Neutrophil (primary cell): ENCODE data around the gene NNT.

Experiments used
- H3K27ac ChIP-seq: fragments of 200-600 bp; sonication (generic); 2 replicates; pipeline ENCODE4 v1.5.1; 2016; ENCODE audit warnings: mild to moderate bottlenecking, moderate library complexity
- H3K27me3 ChIP-seq: fragments of 200-600 bp; sonication (generic); 2 replicates; pipeline ENCODE4 v1.6.0; 2016; ENCODE audit warnings: mild to moderate bottlenecking
- H3K36me3 ChIP-seq: fragments of 200-600 bp; sonication (generic); 2 replicates; pipeline ENCODE4 v1.5.1; 2017
- H3K4me1 ChIP-seq, 2 experiments: fragments of 200-600 bp in 1 of 2; sonication (generic) in 1 of 2; 1 replicate in 1 of 2; 2 replicates in 1 of 2; pipeline versions ENCODE4 v1.5.1 to v1.6.1; 2013 to 2016; ENCODE audit warnings: low read depth in 1 of 2, low read length in 1 of 2, mild to moderate bottlenecking in 1 of 2, moderate library complexity in 1 of 2; ENCODE audit not compliant: control insufficient read depth in 1 of 2, insufficient read depth in 1 of 2
- H3K4me3 ChIP-seq, 2 experiments: fragments of 200-600 bp in 1 of 2; sonication (generic) in 1 of 2; 1 replicate in 1 of 2; 2 replicates in 1 of 2; pipeline ENCODE4 v1.5.1; 2013 to 2016; ENCODE audit warnings: low read depth in 1 of 2, low read length in 1 of 2, mild to moderate bottlenecking in 1 of 2, moderate library complexity in 1 of 2
- H3K9me3 ChIP-seq: fragments of 200-600 bp; sonication (generic); 2 replicates; pipeline ENCODE4 v1.5.1; 2016
- TF ChIP-seq, protein P1 (sequence below): fragments of 200-600 bp; sonication (generic); IDR thresholded peaks from 2 replicates; pipeline ENCODE4 v1.5.1; 2016; ENCODE audit warnings: antibody characterized with exemption

Gene NNT

DNA sequence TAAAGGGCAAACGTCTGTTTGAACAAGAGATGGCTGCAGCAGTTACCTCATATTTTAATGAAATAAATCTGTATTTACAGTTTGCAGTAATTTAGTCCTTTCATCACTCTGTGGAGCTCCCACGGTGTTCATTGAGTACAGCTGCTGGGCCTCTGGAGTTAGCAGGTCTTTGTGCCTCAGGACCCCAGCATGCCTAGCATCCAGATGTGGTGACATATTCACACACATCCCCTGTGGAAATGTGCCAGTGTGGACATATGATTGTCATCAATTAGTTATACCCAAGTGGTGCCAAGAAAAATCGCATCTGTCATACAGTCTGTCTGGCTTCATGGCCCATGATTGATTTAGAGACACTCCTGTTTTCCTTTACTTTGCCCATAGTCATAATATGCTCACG, 77.3 kb downstream of the NNT start:
- Histone ChIP-seq H3K27ac (no peak overlapping the region), H3K27me3 (no peaks in the 10 kb centered on the region), H3K9me3 (no peaks in the 10 kb centered on the region), H3K36me3 (peaks cover 41% of the 10 kb centered on the region), H3K4me1 (no peaks in the 10 kb centered on the region), H3K4me3 (no peak overlapping the region)
- TF ChIP-seq, protein P1, sequence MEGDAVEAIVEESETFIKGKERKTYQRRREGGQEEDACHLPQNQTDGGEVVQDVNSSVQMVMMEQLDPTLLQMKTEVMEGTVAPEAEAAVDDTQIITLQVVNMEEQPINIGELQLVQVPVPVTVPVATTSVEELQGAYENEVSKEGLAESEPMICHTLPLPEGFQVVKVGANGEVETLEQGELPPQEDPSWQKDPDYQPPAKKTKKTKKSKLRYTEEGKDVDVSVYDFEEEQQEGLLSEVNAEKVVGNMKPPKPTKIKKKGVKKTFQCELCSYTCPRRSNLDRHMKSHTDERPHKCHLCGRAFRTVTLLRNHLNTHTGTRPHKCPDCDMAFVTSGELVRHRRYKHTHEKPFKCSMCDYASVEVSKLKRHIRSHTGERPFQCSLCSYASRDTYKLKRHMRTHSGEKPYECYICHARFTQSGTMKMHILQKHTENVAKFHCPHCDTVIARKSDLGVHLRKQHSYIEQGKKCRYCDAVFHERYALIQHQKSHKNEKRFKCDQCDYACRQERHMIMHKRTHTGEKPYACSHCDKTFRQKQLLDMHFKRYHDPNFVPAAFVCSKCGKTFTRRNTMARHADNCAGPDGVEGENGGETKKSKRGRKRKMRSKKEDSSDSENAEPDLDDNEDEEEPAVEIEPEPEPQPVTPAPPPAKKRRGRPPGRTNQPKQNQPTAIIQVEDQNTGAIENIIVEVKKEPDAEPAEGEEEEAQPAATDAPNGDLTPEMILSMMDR, result no peak

DNA sequence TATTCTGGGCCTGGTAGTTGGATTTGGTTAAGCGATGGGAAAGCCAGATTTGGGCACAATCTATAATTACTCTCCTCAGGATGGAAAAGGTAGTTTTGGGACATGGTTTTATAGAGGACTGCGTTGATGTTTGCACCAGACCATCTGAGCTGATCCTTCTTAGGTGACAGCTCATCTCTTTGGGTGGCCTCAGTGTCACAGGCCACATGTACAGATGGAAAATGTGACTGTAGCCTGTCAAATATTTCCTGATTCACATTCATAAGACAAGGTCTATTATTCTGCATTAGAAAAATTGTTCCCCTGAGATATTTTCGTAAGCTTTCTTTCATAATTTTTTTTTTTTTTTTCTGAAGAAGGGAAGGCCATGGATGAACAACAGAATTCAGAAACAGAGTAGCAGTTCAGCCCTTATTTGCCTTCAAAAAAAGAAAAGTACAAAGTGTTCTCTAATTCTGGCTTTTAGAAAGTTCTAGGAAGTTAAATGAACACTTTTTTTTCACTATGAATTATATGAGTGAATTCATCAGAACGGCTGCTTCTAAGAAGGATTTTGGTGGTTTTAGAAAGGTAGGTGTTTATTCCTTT, 81.0 kb downstream of the NNT start:
- TF ChIP-seq, protein P1, result no peak
- H3K4me3 ChIP-seq, result no peak overlapping the region
- H3K27me3 ChIP-seq, result no peaks in the 10 kb centered on the region

DNA sequence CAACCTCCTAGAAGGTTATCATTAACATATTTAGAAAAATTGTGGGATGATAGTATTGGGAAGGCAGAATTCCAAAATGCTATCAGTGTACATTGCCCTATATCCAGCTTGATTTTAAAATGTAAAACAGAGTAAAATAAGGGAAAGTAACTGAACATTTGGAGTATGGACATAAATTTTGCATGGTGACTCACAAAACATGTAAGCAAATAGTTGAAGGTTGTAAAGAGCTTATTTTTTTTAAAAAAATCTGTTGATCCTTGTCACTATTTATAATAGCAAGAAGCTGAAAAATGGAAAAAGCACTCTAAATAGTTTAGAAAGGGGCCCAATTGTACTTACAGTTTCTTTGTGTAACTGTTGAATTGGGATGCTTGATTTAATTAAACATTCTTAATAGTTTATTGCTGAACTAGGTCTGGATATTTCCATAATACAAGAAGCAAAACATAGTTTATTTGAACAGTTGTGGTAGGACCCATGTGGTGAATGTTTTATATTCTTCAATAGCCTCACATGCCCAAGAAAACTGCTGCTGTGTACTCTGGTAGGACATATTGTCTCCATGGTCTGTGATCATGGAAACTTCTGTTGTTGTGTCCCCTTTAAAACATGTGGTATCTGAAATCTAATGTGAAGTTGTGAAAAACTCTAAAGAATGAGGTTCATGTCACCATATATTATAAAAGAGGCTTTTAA, 82.4 kb downstream of the NNT start:
- H3K9me3 ChIP-seq, result no peaks in the 10 kb centered on the region
- H3K4me1 ChIP-seq, result no peaks in the 10 kb centered on the region
- H3K4me3 ChIP-seq, result no peak overlapping the region
- H3K36me3 ChIP-seq, result peaks cover 20% of the 10 kb centered on the region
- TF ChIP-seq, protein P1, result no peak
- H3K27ac ChIP-seq, result no peak overlapping the region
- no peaks in the 10 kb centered on the region for H3K27me3 ChIP-seq

More for the DNA sequence above, 81.0 kb downstream of the NNT start:
- Histone ChIP-seq H3K9me3 (no peaks in the 10 kb centered on the region), H3K36me3 (peaks cover 23% of the 10 kb centered on the region), H3K4me1 (no peaks in the 10 kb centered on the region), H3K27ac (no peak overlapping the region)

- Histone ChIP-seq H3K36me3 (peaks cover 9% of the 10 kb centered on the region), H3K4me1 (no peaks in the 10 kb centered on the region), H3K9me3 (no peaks in the 10 kb centered on the region), H3K4me3 (no peak overlapping the region), H3K27me3 (no peaks in the 10 kb centered on the region), H3K27ac (no peak overlapping the region)
- TF ChIP-seq, protein P1, result no peak
These were observed 84.3 kb downstream of the NNT start for GRCh38 chr5:43687275-43687674.

DNA sequence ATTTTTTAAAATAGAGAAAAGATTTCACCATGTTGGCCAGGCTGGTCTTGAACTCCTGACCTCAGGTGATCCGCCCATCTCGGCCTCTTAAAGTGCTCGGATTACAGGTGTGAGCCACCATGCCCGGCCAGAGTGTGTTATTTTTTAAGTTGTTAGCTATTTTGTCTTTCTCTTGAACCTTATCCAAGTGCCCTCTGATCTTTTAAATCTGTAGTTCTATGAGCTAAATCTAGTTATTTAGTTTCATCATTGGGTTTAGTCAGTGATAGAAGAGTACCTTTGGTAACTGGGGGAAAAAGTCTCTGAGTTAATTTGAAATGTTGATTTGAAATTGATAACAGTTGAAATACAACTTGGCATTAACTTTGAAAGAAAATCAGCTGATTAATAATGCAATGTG, 88.3 kb downstream of the NNT start:
- H3K36me3 ChIP-seq, result peaks cover 3% of the 10 kb centered on the region
- H3K4me3 ChIP-seq, result no peak overlapping the region
- TF ChIP-seq, protein P1, result no peak
- no peaks in the 10 kb centered on the region for H3K4me1 ChIP-seq
- no peaks in the 10 kb centered on the region for H3K9me3 ChIP-seq
- no peaks in the 10 kb centered on the region for H3K27me3 ChIP-seq
- no peak overlapping the region for H3K27ac ChIP-seq
